C4-2B (cell line): Measurements from ENCODE around the gene FEM1B.

ENCODE experiments used
- CTCF ChIP-seq: fragments of 450-650 bp; conservative IDR thresholded peaks from 2 replicates; pipeline ENCODE4 v1.5.1; 2017; ENCODE audit warnings: mild to moderate bottlenecking
- ZFX ChIP-seq: fragments of 450-650 bp; IDR thresholded peaks from 2 replicates; pipeline ENCODE4 v1.6.1; 2017

DNA sequence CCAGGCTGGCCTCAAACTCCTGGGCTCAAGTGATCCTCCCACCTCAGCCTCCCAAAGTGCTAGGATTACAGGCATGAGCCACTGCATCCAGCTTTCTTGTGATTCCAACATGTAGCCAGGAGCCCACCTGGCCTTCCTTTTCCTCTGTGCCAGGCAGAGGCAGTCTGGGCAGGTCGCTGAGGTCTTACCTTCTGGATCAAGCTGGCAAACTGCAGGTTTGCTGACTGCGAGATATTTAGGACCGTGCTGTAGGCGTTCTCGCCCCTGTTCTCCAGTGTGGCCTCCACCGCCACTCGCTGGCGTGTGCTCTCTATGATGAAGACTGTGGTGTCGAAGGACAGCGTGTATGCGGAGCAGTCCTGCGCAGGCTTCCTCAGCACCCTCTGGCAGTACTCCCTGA lies 42.5 kb downstream of the FEM1B start:
- TF ChIP-seq CTCF (no peak), ZFX (no peak)
